Breast epithelium (tissue), 4 donors: Measurements from ENCODE around the gene IFNL2. TPM values are rescaled to one million over a fixed set of nuclear protein-coding genes. Genes with fewer than 3 reads are reported as not detected.
"Not testable (repeated sequence)": the region's sequence is repeated elsewhere in the genome, so short reads cannot be mapped to it uniquely, and the experiment has no call there.

Experiments used
- DNase-seq, 2 donors: peaks; one replicate each; pipeline ENCODE4 v3.0.0-alpha.2; 2019; ENCODE audit warnings: low spot score in 2 of 2
- H3K27ac ChIP-seq, 2 donors: fragments of 200-600 bp; sonication (generic) in 1 of 2; one replicate each; pipeline ENCODE4 v1.5.1; 2016 to 2019; ENCODE audit warnings: mild to moderate bottlenecking in 1 of 2
- H3K27me3 ChIP-seq, 2 donors: fragments of 200-600 bp; sonication (generic) in 1 of 2; one replicate each; pipeline versions ENCODE4 v1.5.1 to v1.6.0; 2017 to 2019; ENCODE audit warnings: control low read depth in 1 of 2, mild to moderate bottlenecking in 1 of 2
- H3K36me3 ChIP-seq: fragments of 200-600 bp; one replicate; pipeline ENCODE4 v1.5.1; 2019
- H3K4me1 ChIP-seq, 2 donors: fragments of 200-600 bp; sonication (generic); one replicate each; pipeline ENCODE4 v1.5.1; 2016 to 2019; ENCODE audit warnings: control low read depth in 1 of 2
- H3K4me3 ChIP-seq, 3 donors: fragments of 200-600 bp; sonication (generic); 1 replicate in 2 of 3; 2 replicates in 1 of 3; pipeline ENCODE4 v1.5.1; 2016 to 2019; ENCODE audit warnings: mild to moderate bottlenecking in 3 of 3, moderate library complexity in 2 of 3
- H3K9me3 ChIP-seq, 2 donors: fragments of 200-600 bp; sonication (generic) in 1 of 2; one replicate each; pipeline ENCODE4 v1.5.1; 2016 to 2019; ENCODE audit warnings: control low read depth in 1 of 2
- CTCF ChIP-seq, 3 donors: fragments of 450-650 bp; IDR thresholded peaks; one replicate each; pipeline ENCODE4 v1.5.1; 2016 to 2017; ENCODE audit warnings: antibody characterized with exemption in 3 of 3, mild to moderate bottlenecking in 3 of 3, moderate library complexity in 3 of 3
- POLR2A ChIP-seq: fragments of 450-650 bp; IDR thresholded peaks from one replicate; pipeline ENCODE4 v1.6.1; 2016; ENCODE audit warnings: antibody characterized with exemption, mild to moderate bottlenecking, moderate library complexity
- POLR2AphosphoS5 ChIP-seq, 3 donors: sonication (generic); formaldehyde crosslinking; IDR thresholded peaks; one replicate each; pipeline ENCODE4 v1.6.1; 2017; ENCODE audit warnings: antibody characterized with exemption in 3 of 3
- intact Hi-C: fragments of 100-400 bp; cut with DNase I; formaldehyde crosslinking; loops from one replicate; pipeline ENCODE4 v1.15.1; 2023; ENCODE audit warnings: low total_unique reads
- total RNA-seq, 3 donors: library from RNA; depleted of rRNA; stranded (reverse); fragments of >200 nt; gene quantifications; one replicate each; pipeline ENCODE4 v1.1.0, GENCODE V29; 2016

The IFNL2 gene
- total RNA-seq, 3 donors from 2014 or later = not detected

GRCh38 chr19:39307046-39307821, 39.0 kb downstream of the IFNL2 start:
- TF ChIP-seq CTCF (IDR thresholded peaks at IDR 0.05) (no peak), POLR2A (no peak), POLR2AphosphoS5 (IDR thresholded peaks at IDR 0.05) (no peak)
- intact Hi-C loops = no loop called here
- Histone ChIP-seq H3K4me3 (peak overlapping the region in 2 of 3 donors; percentile 30 to 38), H3K9me3 (no peaks in the 10 kb centered on the region), H3K4me1 (no peaks in the 10 kb centered on the region), H3K27ac (no peak overlapping the region), H3K27me3 (peaks cover 0 to 24% of the 10 kb centered on the region in 2 donors), H3K36me3 (no peaks in the 10 kb centered on the region)
- DNase-seq = no peak

GRCh38 chr19:39307822-39308530, 39.8 kb downstream of the IFNL2 start:
- no peaks in the 10 kb centered on the region for H3K36me3 ChIP-seq
- H3K4me1 ChIP-seq = no peaks in the 10 kb centered on the region
- intact Hi-C loops = no loop called here
- H3K4me3 ChIP-seq = peak overlapping the region in 2 of 3 donors; percentile 30 to 38
- H3K9me3 ChIP-seq = no peaks in the 10 kb centered on the region
- no peak overlapping the region for H3K27ac ChIP-seq
- no peak for DNase-seq
- TF ChIP-seq POLR2A (no peak), POLR2AphosphoS5 (IDR thresholded peaks at IDR 0.05) (no peak), CTCF (IDR thresholded peaks at IDR 0.05) (no peak)
- H3K27me3 ChIP-seq = peaks cover 0 to 24% of the 10 kb centered on the region in 2 donors

GRCh38 chr19:39308531-39309304, 40.5 kb downstream of the IFNL2 start:
- Histone ChIP-seq H3K36me3 (no peaks in the 10 kb centered on the region), H3K4me1 (no peaks in the 10 kb centered on the region), H3K27ac (no peak overlapping the region), H3K4me3 (no peak overlapping the region), H3K9me3 (no peaks in the 10 kb centered on the region), H3K27me3 (peaks cover 0 to 24% of the 10 kb centered on the region in 2 donors)
- no peak for TF ChIP-seq CTCF (IDR thresholded peaks at IDR 0.05)
- no peak for TF ChIP-seq POLR2A
- no peak for TF ChIP-seq POLR2AphosphoS5 (IDR thresholded peaks at IDR 0.05)
- no peak for DNase-seq
- intact Hi-C loops = no loop called here

GRCh38 chr19:39309305-39309670, 41.1 kb downstream of the IFNL2 start:
- H3K9me3 ChIP-seq, H3K27ac ChIP-seq, H3K4me3 ChIP-seq, H3K36me3 ChIP-seq, intact Hi-C loops, H3K4me1 ChIP-seq, DNase-seq: not testable (repeated sequence)
- H3K27me3 ChIP-seq = peaks cover 0 to 24% of the 10 kb centered on the region in 2 donors

GRCh38 chr19:39310558-39311311, 42.5 kb downstream of the IFNL2 start:
- intact Hi-C loops = no loop called here
- Histone ChIP-seq H3K27ac (no peak overlapping the region), H3K36me3 (no peaks in the 10 kb centered on the region), H3K4me1 (no peaks in the 10 kb centered on the region), H3K4me3 (no peak overlapping the region), H3K27me3 (peaks cover 0 to 18% of the 10 kb centered on the region in 2 donors), H3K9me3 (no peaks in the 10 kb centered on the region)
- TF ChIP-seq CTCF (IDR thresholded peaks at IDR 0.05) (no peak), POLR2AphosphoS5 (IDR thresholded peaks at IDR 0.05) (no peak), POLR2A (no peak)
- no peak for DNase-seq
